Esophagus muscularis mucosa (tissue), 4 donors: ENCODE results near the gene CNTNAP2. TPM values are rescaled to one million over a fixed set of nuclear protein-coding genes. Genes with fewer than 3 reads are reported as not detected.

ENCODE experiments used
- DNase-seq: peaks from one replicate; pipeline ENCODE4 v3.0.0-alpha.2; 2017; ENCODE audit errors: extremely low spot score
- H3K27ac ChIP-seq, 4 donors: fragments of 200-600 bp; sonication (generic); replicated peaks in 1 of 4; 1 replicate in 3 of 4; 2 replicates in 1 of 4; pipeline ENCODE4 v1.5.1; 2016 to 2019; ENCODE audit warnings: mild to moderate bottlenecking in 1 of 4
- H3K27me3 ChIP-seq, 4 donors: fragments of 200-600 bp; sonication (generic); one replicate each; pipeline versions ENCODE4 v1.5.1 to v1.6.0; 2016 to 2019
- H3K36me3 ChIP-seq, 4 donors: fragments of 200-600 bp; sonication (generic); one replicate each; pipeline ENCODE4 v1.5.1; 2016 to 2019
- H3K4me1 ChIP-seq, 4 donors: fragments of 200-600 bp; sonication (generic); one replicate each; pipeline ENCODE4 v1.5.1; 2016 to 2019
- H3K4me3 ChIP-seq, 4 donors: fragments of 200-600 bp; sonication (generic); 1 replicate in 2 of 4; 2 replicates in 2 of 4; pipeline ENCODE4 v1.5.1; 2016 to 2019; ENCODE audit warnings: mild to moderate bottlenecking in 4 of 4, moderate library complexity in 1 of 4
- H3K9me3 ChIP-seq, 4 donors: fragments of 200-600 bp; sonication (generic); 1 replicate in 3 of 4; 2 replicates in 1 of 4; pipeline ENCODE4 v1.5.1; 2016 to 2019
- EP300 ChIP-seq: sonication (generic); formaldehyde crosslinking; IDR thresholded peaks from one replicate; pipeline ENCODE4 v1.6.1; 2017; ENCODE audit warnings: antibody characterized with exemption
- POLR2A ChIP-seq: fragments of 450-650 bp; IDR thresholded peaks from one replicate; pipeline ENCODE4 v1.6.1; 2017; ENCODE audit warnings: antibody characterized with exemption, moderate library complexity, mild to moderate bottlenecking, low read depth
- POLR2AphosphoS5 ChIP-seq, 2 donors: sonication (generic); formaldehyde crosslinking; IDR thresholded peaks; one replicate each; pipeline ENCODE4 v1.6.1; 2017; ENCODE audit warnings: antibody characterized with exemption in 2 of 2
- WGBS: methylation state at CpG from one replicate; pipeline ENCODE4 v1.1.5; 2018; 5-methylcytosine and 5-hydroxymethylcytosine counted together
- intact Hi-C: fragments of 100-400 bp; cut with DNase I; formaldehyde crosslinking; loops from one replicate; pipeline ENCODE4 v1.15.1; 2023
- total RNA-seq, 4 donors: library from RNA; depleted of rRNA; stranded (reverse); fragments of >200 nt; gene quantifications; one replicate each; pipeline versions ENCODE4 v1.1.0 to v1.2.1, GENCODE V29; 2016
- TF ChIP-seq, protein P1 (sequence below), 3 experiments: fragments of 200-600 bp in 2 of 3; fragments of 450-650 bp in 1 of 3; sonication (generic) in 2 of 3; IDR thresholded peaks; one replicate each; pipeline ENCODE4 v1.5.1; 2017 to 2019; ENCODE audit warnings: antibody characterized with exemption in 3 of 3, mild to moderate bottlenecking in 2 of 3, moderate library complexity in 1 of 3

Gene CNTNAP2
- total RNA-seq, 4 donors from 2014 or later, result 1.2 to 2.9 (median 1.9) TPM

DNA sequence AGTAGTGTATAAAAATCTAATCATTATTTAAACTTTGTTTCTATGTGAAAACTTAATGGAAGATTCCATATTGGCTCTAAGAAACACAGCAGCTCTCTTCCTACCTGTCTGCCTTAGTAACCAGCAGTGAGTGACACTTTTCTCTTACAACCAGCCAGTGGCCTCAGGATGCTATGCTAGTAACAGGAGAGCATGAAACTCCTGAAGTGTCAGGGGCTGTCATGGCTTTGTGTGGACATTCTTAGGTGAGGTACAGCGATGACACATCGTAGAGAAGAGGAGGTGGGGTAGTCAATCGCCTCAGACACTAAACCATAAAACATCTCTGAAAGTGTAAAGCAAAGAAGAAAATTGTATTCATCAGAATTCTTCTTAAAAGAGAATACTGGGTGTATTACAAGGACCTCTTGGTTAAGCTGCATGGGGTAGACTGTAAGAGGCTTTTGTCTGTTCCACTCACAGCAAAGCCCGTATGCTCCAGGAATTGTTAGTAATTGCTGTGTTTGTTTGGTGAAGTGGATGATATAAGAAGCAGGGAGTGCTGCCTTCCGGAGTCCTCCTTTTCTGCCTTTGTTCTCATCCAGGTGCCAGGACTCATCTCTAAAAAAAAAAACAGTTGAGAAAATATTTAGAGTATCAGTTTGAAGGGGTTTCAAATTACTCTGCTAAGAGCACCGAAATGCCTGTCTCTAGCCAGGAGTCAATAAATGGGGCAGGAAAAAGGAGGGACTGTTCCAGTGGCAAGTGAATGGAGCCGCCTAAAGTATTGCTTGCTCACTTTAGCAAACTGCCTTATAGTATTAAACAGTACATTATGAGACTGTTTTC lies 518.8 kb downstream of the CNTNAP2 start:
- H3K4me1 ChIP-seq, result no peaks in the 10 kb centered on the region
- no peak for DNase-seq
- no peaks in the 10 kb centered on the region for H3K9me3 ChIP-seq
- no peak overlapping the region for H3K27ac ChIP-seq
- intact Hi-C loops, result no loop called here
- WGBS, result 52% methylated on average over 7 of the region's 7 CpGs
- TF ChIP-seq POLR2AphosphoS5 (IDR thresholded peaks at IDR 0.05), result no peak
- H3K4me3 ChIP-seq, result no peak overlapping the region
- H3K27me3 ChIP-seq, result no peaks in the 10 kb centered on the region
- H3K36me3 ChIP-seq, result no peaks in the 10 kb centered on the region

DNA sequence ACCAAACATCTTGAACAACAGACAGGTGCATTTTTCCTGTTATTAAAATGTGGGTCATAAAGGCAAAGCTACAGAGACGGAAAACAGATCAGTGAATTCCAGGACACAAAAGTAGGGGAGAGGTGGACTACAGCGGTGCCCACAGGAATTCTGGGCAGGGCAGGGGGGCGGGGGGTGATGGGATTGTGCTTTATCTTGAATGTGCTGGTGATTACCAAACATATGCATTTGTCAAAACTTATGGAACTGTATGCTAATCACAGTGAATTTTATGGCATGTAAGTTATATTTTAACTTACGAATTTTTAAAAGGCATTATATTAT lies 519.4 kb downstream of the CNTNAP2 start:
- no peak for DNase-seq
- Histone ChIP-seq H3K27ac (no peak overlapping the region), H3K4me3 (no peak overlapping the region), H3K4me1 (no peaks in the 10 kb centered on the region), H3K27me3 (no peaks in the 10 kb centered on the region), H3K9me3 (no peaks in the 10 kb centered on the region), H3K36me3 (no peaks in the 10 kb centered on the region)
- intact Hi-C loops, result no loop called here
- WGBS, result 55% methylated on average over 4 of the region's 4 CpGs
- TF ChIP-seq POLR2AphosphoS5 (IDR thresholded peaks at IDR 0.05) (no peak), EP300 (no peak), POLR2A (no peak)
- TF ChIP-seq, protein P1, sequence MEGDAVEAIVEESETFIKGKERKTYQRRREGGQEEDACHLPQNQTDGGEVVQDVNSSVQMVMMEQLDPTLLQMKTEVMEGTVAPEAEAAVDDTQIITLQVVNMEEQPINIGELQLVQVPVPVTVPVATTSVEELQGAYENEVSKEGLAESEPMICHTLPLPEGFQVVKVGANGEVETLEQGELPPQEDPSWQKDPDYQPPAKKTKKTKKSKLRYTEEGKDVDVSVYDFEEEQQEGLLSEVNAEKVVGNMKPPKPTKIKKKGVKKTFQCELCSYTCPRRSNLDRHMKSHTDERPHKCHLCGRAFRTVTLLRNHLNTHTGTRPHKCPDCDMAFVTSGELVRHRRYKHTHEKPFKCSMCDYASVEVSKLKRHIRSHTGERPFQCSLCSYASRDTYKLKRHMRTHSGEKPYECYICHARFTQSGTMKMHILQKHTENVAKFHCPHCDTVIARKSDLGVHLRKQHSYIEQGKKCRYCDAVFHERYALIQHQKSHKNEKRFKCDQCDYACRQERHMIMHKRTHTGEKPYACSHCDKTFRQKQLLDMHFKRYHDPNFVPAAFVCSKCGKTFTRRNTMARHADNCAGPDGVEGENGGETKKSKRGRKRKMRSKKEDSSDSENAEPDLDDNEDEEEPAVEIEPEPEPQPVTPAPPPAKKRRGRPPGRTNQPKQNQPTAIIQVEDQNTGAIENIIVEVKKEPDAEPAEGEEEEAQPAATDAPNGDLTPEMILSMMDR (IDR thresholded peaks at IDR 0.05), result no peak

DNA sequence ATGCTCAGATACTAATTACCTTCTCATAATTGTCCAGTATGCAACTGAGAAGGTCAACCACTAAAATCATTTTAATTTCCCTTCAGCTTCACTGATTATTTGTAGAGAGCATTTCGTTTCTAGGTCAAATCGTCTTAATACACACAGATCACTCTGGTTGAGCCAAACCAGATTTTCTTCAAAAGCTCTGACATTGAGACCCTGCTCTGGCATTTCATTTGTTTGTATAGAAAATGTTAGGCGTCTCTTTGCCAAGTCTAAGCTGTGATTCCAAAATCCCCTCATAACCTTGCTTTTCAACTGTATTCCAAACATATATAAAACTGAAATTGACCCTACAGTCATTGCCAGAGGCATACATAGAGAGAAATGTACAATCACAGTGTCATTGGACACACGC lies 520.0 kb downstream of the CNTNAP2 start:
- no peaks in the 10 kb centered on the region for H3K9me3 ChIP-seq
- DNase-seq, result no peak
- TF ChIP-seq EP300 (no peak), POLR2AphosphoS5 (IDR thresholded peaks at IDR 0.05) (no peak), POLR2A (no peak)
- TF ChIP-seq, protein P1 (IDR thresholded peaks at IDR 0.05), result no peak
- intact Hi-C loops, result no loop called here
- H3K4me1 ChIP-seq, result no peaks in the 10 kb centered on the region
- no peak overlapping the region for H3K27ac ChIP-seq
- 34% methylated on average over 4 of the region's 4 CpGs for WGBS
- no peak overlapping the region for H3K4me3 ChIP-seq
- no peaks in the 10 kb centered on the region for H3K27me3 ChIP-seq
- H3K36me3 ChIP-seq, result no peaks in the 10 kb centered on the region

DNA sequence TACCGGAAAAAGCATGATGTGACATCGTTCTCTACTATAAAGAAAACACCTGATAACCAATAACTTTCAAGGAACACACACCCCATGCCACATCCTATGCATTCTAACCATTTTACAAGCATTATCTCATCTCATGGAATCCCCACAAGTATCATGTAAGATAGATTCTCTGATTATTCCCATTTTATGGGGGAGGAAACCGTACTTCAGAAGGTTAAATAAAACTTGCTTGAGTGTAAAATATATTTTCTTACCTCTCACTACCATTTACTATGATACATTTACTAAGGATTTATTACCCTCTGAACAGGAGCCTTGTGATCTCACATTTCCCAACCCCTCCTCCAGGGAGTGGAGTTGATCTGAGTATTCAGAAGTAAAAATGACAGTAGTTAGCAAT lies 522.7 kb downstream of the CNTNAP2 start:
- intact Hi-C loops, result no loop called here
- Histone ChIP-seq H3K4me1 (no peaks in the 10 kb centered on the region), H3K36me3 (no peaks in the 10 kb centered on the region), H3K4me3 (no peak overlapping the region), H3K27me3 (no peaks in the 10 kb centered on the region), H3K27ac (no peak overlapping the region), H3K9me3 (no peaks in the 10 kb centered on the region)
- 91% methylated on average over 3 of the region's 3 CpGs for WGBS
- TF ChIP-seq EP300 (no peak), POLR2A (no peak), POLR2AphosphoS5 (IDR thresholded peaks at IDR 0.05) (no peak)
- TF ChIP-seq, protein P1 (IDR thresholded peaks at IDR 0.05), result no peak
- no peak for DNase-seq

DNA sequence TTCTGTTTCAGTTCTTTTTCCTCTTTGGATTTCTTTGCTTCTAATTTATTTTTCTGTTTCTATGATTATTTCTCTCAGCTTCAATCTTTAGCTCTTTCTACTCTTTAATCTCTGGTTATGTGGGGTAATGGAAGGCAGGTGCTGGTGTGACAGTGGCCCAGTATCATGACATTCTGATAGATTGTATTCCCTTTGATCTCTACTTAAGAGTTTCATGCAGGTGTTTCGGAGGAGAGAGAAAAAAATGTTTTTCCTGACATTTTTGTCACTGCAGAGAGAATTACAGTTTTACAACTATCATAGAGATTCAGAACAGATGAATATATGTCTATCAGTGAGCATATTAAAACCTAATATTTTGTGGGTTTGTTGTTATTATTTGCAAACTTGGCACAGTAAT lies 524.9 kb downstream of the CNTNAP2 start:
- Histone ChIP-seq H3K4me1 (no peaks in the 10 kb centered on the region), H3K27ac (no peak overlapping the region), H3K27me3 (no peaks in the 10 kb centered on the region), H3K9me3 (no peaks in the 10 kb centered on the region), H3K36me3 (no peaks in the 10 kb centered on the region), H3K4me3 (no peak overlapping the region)
- intact Hi-C loops, result no loop called here
- no peak for DNase-seq
- TF ChIP-seq POLR2AphosphoS5 (IDR thresholded peaks at IDR 0.05), result no peak
- TF ChIP-seq, protein P1 (IDR thresholded peaks at IDR 0.05), result no peak
- TF ChIP-seq EP300, result no peak
- 58% methylated on average over 1 of the region's 1 CpG for WGBS
